ENCODE results near the gene TSPAN33.
"Not testable (repeated sequence)": the region's sequence is repeated elsewhere in the genome, so short reads cannot be mapped to it uniquely, and the experiment has no call there.

Gene TSPAN33

GRCh38 chr7:129210256-129210988, 65.9 kb downstream of the TSPAN33 start:
- DNase-seq: peak in 1 of 2 experiments; percentile 28

- no peak for DNase-seq
Observed at GRCh38 chr7:129210989-129211312, 66.4 kb downstream of the TSPAN33 start.

GRCh38 chr7:129212126-129212525, 67.6 kb downstream of the TSPAN33 start:
- DNase-seq: no peak

GRCh38 chr7:129212596-129212995, 68.1 kb downstream of the TSPAN33 start:
- DNase-seq: no peak

GRCh38 chr7:129213828-129214227, 69.3 kb downstream of the TSPAN33 start:
- DNase-seq: no peak

GRCh38 chr7:129215691-129216090, 71.2 kb downstream of the TSPAN33 start:
- DNase-seq: not testable (repeated sequence)

- DNase-seq: not testable (repeated sequence)
Observed at GRCh38 chr7:129216101-129216715, 71.7 kb downstream of the TSPAN33 start.

- DNase-seq: not testable (repeated sequence)
Observed at GRCh38 chr7:129216821-129217416, 72.4 kb downstream of the TSPAN33 start.

GRCh38 chr7:129218514-129219062, 74.1 kb downstream of the TSPAN33 start:
- peak; percentile 62 to 78 for DNase-seq

- not testable (repeated sequence) for DNase-seq
Observed at GRCh38 chr7:129219166-129219565, 74.7 kb downstream of the TSPAN33 start.

All from NCI-H187 (cell line).